ENCODE results near the gene KIT.

KIT gene

DNA sequence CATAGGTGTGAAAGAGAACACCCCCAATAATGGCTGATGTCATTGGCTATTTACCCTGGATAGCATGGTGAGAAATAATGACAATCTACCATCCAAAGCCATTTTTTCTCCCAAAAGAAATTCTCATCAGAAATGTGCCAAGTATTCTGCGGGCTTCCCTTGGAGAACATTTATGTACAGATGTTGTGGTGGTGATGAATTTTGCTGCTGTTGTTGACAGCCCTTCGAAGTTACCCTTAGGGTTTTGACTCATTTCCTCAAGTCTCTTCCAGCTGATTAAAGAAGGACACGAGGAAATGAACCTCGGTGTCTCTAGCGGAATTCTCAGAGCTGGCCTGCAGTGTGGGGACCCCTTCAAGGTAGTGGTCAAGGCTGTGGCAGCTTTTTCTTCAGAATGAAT is 3.4 kb downstream of the KIT start:
- no peak for DNase-seq

DNA sequence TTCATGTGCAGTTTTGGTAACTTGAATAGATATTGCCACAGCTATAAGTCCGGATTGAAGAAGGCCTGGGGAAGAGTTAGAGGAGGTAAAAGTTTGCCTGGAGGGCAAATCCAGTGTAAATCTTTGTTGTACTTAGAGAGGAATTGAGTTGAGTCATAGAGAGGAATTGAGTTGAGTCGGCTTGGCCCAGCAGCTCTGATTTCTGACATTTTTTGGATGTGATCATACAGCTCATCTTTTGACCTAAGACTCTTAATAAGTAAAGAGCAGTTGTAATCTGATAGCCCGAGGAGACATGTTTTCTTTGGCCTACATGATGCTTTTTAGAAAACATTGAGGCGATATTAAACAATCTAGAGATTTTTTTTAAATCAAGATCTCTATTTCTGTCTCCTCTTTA is 3.9 kb downstream of the KIT start:
- no peak for DNase-seq

DNA sequence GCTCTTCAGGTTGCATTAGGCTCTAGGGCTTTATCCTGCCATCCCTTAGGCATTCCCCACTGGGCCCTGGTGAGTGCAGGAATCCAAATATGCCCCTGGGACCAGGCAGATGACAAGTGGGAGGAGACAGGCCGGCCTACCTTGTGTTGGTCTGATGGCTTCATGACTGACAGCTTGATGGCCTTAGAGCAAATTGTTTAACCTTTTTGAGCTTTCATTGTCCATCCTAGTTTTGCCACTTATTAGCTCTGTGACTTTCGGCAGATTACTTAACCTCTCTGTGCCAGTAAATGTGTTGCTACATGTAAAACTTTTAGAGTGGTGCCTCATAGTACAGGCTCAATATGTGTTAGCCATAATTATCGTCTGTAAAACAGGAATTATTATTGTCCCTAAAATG is 4.4 kb downstream of the KIT start:
- no peak for DNase-seq

GRCh38 chr4:54662901-54663585 is 5.3 kb downstream of the KIT start:
- DNase-seq = no peak

GRCh38 chr4:54664400-54664799 is 6.6 kb downstream of the KIT start:
- no peak for DNase-seq

- no peak for DNase-seq
Observed at GRCh38 chr4:54668014-54668611, 10.4 kb downstream of the KIT start.

GRCh38 chr4:54669831-54670230 is 12.1 kb downstream of the KIT start:
- no peak for DNase-seq

DNA sequence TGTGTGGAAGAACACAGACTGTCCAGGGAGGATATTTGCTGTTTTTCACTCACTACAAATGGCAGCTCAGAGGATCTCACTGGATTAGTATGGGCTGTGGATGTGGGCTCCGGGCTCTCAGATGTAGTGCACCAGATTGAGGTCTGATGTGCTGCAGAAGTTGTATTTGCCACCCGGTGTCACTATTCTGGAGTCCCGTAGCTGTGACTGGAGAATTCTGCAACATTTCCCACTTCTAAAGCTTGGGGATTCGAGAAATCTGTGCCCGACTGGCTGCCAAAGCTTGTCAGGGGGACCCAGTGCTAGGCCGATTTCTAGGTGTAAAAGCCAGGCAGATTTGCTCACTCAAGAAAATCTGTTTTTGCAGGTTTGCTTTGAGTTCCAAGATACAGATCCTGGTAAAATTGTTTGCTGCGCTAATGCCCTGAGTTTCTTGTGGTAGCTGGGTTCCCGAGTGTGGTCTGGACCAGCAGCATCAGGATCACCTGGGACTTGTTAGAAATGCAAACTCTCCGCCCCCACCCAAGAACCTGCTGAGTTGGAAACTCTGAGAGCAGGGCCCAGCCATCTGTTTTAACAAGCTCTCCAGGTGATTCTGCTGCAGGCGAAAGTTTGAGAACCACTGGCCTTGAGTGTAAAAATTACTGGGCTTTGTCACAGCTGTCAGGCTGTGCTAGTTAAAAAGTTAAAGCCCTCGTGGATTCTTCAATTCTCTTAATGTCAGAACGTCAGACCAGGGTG is 18.1 kb downstream of the KIT start:
- DNase-seq = no peak

GRCh38 chr4:54676658-54677057 is 18.9 kb downstream of the KIT start:
- no peak for DNase-seq

DNA sequence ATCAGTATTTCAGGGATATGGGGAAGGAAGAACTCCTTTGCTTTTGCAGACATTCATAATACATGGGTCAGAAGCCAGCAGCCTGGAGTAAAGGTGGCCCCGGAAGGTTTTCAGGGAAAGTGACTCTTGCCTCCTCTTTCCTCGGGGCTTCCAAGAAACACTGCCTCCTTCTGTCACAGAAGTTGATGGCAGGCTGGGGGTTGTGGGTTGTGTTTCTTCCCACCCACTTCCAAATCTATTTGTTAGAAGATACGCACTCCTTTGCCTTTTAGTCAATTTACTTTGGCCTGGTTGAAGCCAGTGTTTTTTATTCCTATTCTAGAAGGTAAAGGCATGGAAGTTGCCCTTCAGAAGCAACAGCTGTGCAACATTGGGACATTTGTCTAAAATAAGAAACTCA is 19.7 kb downstream of the KIT start:
- DNase-seq = no peak

- DNase-seq = no peak
Observed at GRCh38 chr4:54677853-54678650, 20.3 kb downstream of the KIT start.

DNA sequence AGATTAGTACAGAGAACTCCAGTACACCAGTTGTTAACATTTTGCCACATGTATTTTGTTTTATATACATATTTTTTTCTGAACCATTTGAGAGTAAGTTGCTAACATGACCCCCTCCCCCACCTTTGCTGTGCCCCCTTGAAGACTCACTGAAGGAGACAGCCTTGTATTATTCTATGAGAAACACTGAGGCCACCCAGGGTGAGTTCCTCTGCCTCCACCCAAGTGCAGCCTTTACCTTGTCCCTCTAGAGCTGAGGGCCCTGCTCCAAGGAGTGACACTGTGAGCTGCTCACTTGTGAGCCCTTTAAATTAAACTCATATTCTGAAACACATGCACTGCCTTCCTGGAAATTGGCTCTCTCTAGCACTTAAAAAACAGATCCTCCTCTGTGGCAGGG is 21.1 kb downstream of the KIT start:
- DNase-seq = no peak

- DNase-seq = no peak
Observed at GRCh38 chr4:54679813-54680212, 22.1 kb downstream of the KIT start.

- DNase-seq = peak; percentile 32
Observed at GRCh38 chr4:54683616-54684346, 26.0 kb downstream of the KIT start.

- DNase-seq = no peak
Observed at GRCh38 chr4:54685810-54686209, 28.1 kb downstream of the KIT start.

DNA sequence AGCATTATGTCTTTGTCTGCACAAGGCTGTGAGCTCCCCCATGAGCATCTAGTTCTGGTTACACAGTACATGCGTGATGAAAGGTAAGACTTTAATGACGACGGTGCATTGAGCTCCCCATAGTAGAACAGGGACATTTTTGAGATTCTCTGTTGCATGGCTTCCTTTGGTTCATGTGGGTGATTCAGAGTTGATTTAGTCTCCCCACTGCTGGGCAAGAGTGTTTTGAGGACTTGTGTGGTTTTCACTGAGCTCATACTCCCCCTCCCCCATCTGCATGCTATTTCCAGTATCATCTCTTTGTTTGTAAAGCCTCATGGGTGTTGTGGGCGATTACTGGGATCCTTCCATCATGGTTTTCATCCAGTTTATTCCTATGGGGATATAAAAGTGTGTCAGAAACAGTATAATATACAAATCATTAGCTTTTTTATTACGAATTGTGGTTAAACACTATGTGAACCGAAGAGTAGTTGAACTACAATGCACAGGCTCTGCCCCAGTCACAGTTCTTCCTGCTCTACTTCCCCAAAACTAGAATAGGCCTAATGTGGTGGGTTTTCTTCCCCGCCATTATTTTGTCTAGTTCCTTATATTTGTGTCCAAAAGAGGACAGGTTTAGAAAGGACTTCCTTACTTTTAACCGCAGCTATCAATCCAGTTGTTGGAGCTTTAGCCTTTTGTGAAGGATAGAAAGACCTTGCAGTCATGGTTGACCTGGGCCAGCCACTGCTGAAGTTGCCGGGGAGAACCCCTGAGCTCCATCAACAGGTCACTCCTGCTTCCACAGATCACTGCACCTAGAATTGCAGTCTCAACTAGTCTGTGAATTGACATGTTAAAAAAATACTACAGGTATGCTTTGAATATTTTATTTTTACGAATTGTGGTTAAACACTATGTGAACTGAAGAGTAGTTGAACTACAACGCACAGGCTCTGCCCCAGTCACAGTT is 30.4 kb downstream of the KIT start:
- no peak for DNase-seq

GRCh38 chr4:54695337-54695736 is 37.6 kb downstream of the KIT start:
- no peak for DNase-seq

DNA sequence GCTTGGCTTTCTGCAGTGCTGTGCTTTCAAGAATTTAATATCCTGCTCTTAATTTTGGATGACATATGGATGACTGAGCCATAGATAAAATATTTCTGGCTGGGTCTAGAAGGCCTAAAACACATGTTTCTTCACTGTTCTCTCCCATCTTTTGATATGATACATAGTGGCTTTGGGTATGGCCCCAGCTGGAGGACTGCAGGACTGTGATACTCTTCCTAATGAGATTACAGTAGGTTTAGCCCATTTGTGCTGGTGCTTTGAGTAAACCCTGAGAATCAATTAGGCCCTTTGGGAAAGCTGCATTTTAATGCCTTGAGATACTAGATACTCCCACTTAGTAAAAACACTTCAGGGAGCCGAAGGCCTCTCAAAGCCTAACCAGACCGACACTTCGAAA is 38.0 kb downstream of the KIT start:
- no peak for DNase-seq

GRCh38 chr4:54696649-54697048 is 38.9 kb downstream of the KIT start:
- no peak for DNase-seq

DNA sequence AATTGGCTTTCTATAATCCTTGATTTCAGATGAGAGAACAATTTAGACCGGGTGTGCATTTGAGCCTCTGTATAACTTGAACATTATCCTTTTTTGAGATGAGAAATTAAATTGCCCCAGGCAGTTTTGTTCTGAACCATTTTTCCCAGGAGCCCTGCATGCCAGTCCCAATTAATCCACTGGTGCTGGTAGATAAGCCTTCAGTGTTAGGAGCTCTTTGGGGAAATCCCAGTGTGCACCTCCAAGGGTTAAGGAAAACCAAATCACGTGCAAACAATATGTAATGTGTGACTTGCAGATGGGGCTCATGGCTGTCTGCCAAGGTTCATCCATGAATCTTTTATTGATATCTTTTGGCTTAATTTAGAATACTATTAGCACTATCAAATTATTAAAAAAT is 43.2 kb downstream of the KIT start:
- DNase-seq = no peak

GRCh38 chr4:54703182-54703581 is 45.4 kb downstream of the KIT start:
- DNase-seq = no peak

GRCh38 chr4:54707406-54707805 is 49.6 kb downstream of the KIT start:
- DNase-seq = no peak
